H1 (cell line): ENCODE results near the gene SMTNL1. TPM values are rescaled to one million over a fixed set of nuclear protein-coding genes. Genes with fewer than 3 reads are reported as not detected.

Experiments used
- ATF2 ChIP-seq: IDR thresholded peaks from 2 replicates; pipeline ENCODE4 v1.6.1; 2012; ENCODE audit warnings: low read length, inconsistent platforms
- BCL11A ChIP-seq, 2 experiments: IDR thresholded peaks; one replicate each; pipeline ENCODE4 v1.6.1; 2011; ENCODE audit warnings: low read depth in 2 of 2, low read length in 2 of 2, mild to moderate bottlenecking in 2 of 2
- CHD1 ChIP-seq: IDR thresholded peaks from 2 replicates; pipeline ENCODE4 v1.6.1; 2012; ENCODE audit warnings: low read depth, low read length, improper control_type of control experiment
- CTBP2 ChIP-seq: IDR thresholded peaks from 2 replicates; pipeline ENCODE4 v1.7.0; 2011; ENCODE audit warnings: borderline replicate concordance, mild to moderate bottlenecking, moderate library complexity, mixed read lengths, low read length; ENCODE audit not compliant: insufficient read depth, insufficient read length
- EP300 ChIP-seq, 2 experiments: IDR thresholded peaks; 1 replicate in 1 of 2; 2 replicates in 1 of 2; pipeline ENCODE4 v1.6.1; 2011 to 2012; ENCODE audit warnings: low read depth in 2 of 2, low read length in 2 of 2, mild to moderate bottlenecking in 2 of 2, borderline replicate concordance in 1 of 2, inconsistent platforms in 1 of 2, moderate library complexity in 1 of 2
- JUND ChIP-seq: IDR thresholded peaks from 2 replicates; pipeline ENCODE4 v1.6.1; 2011; ENCODE audit warnings: mild to moderate bottlenecking, improper control_type of control experiment, low read length
- NRF1 ChIP-seq: IDR thresholded peaks from 2 replicates; pipeline ENCODE4 v1.6.1; 2011; ENCODE audit warnings: mild to moderate bottlenecking, low read depth, low read length, improper control_type of control experiment
- SAP30 ChIP-seq: fragments of 300-600 bp; sonication (generic); IDR thresholded peaks from 2 replicates; pipeline ENCODE4 v1.7.1; 2012; ENCODE audit warnings: low read length, moderate library complexity, mild to moderate bottlenecking, inconsistent platforms; ENCODE audit not compliant: insufficient read depth, insufficient replicate concordance
- YY1 ChIP-seq: IDR thresholded peaks from 2 replicates; pipeline ENCODE4 v1.6.1; 2011; ENCODE audit warnings: low read depth, mild to moderate bottlenecking, low read length
- polyA plus RNA-seq, 7 experiments: library from polyadenylated mRNA; depleted of rRNA in 3 of 7; stranded (reverse) in 5 of 7; unstranded in 2 of 7; fragments of >200 nt in 5 of 7; fragments of 200-250 nt in 2 of 7; gene quantifications; 1 replicate in 5 of 7; 2 replicates in 1 of 7; 4 replicates in 1 of 7; pipeline versions ENCODE4 v1.2.1 to v1.2.3, GENCODE V29; 2011 to 2013; ENCODE audit warnings: missing spikeins in 2 of 7, mixed read lengths in 2 of 7
- total RNA-seq: library from RNA; stranded (reverse); fragmentation: NEBNext Ultra II Directional; extraction: Animal tissue kit (Norgen Biotek cat#: 25700); gene quantifications from 2 replicates; pipeline ENCODE4 v1.2.1, GENCODE V29; 2021

Gene SMTNL1
- total and polyA plus RNA-seq, 2 of the 8 experiments (the other 6 are each of a cell fraction or from before 2014, with no cell fraction given), result 0.18 TPM; not detected in 1

- no peak for TF ChIP-seq CHD1
- TF ChIP-seq YY1, result 0 out of 2 replicates have a peak, but pooled peaks have one; percentile 11
- no peak for TF ChIP-seq SAP30
- no peak for TF ChIP-seq ATF2
- TF ChIP-seq CTBP2, result no peak
- no peak for TF ChIP-seq JUND
- TF ChIP-seq NRF1, result no peak
- TF ChIP-seq BCL11A (IDR thresholded peaks at IDR 0.05; ENCODE audit: low read depth in 2 of 2, low read length in 2 of 2), result no peak
- no peak for TF ChIP-seq EP300 (IDR thresholded peaks at IDR 0.05; ENCODE audit: borderline replicate concordance in 1 of 2, low read depth in 2 of 2, low read length in 2 of 2)
Measured at GRCh38 chr11:57513911-57514537, 23.4 kb upstream of the SMTNL1 start (continued).
